Neuronal stem cell (in vitro differentiated cells): Measurements from ENCODE around the gene RAB11FIP5.

Source experiments
- DNase-seq: peaks from one replicate; pipeline ENCODE4 v3.0.0-alpha.2; 2013; ENCODE audit warnings: low spot score
- H2AFZ ChIP-seq: one replicate; pipeline ENCODE4 v1.6.1; 2013; ENCODE audit warnings: mild to moderate bottlenecking, low read length, inconsistent platforms
- H2AK5ac ChIP-seq: 2 replicates; pipeline ENCODE4 v1.6.1; 2013; ENCODE audit warnings: low read depth, mild to moderate bottlenecking, inconsistent platforms, low read length, moderate library complexity, mixed read lengths
- H2BK120ac ChIP-seq: 2 replicates; pipeline ENCODE4 v1.6.1; 2013; ENCODE audit warnings: low read depth, mild to moderate bottlenecking, inconsistent platforms, low read length, moderate library complexity, mixed read lengths
- H2BK12ac ChIP-seq: one replicate; pipeline ENCODE4 v1.6.1; 2013; ENCODE audit warnings: low read length, inconsistent platforms
- H2BK15ac ChIP-seq: 2 replicates; pipeline ENCODE4 v1.6.1; 2013; ENCODE audit warnings: mild to moderate bottlenecking, low read length, inconsistent platforms, mixed read lengths
- H2BK5ac ChIP-seq: one replicate; pipeline ENCODE4 v1.6.1; 2013; ENCODE audit warnings: inconsistent platforms, mild to moderate bottlenecking, low read length, moderate library complexity
- H3K14ac ChIP-seq: one replicate; pipeline ENCODE4 v1.6.1; 2013; ENCODE audit warnings: low read length, inconsistent platforms
- H3K18ac ChIP-seq: 2 replicates; pipeline ENCODE4 v1.6.1; 2013; ENCODE audit warnings: low read length, inconsistent platforms
- H3K23ac ChIP-seq: 2 replicates; pipeline ENCODE4 v1.6.1; 2013; ENCODE audit warnings: low read depth, mild to moderate bottlenecking, mixed read lengths, low read length, inconsistent platforms; ENCODE audit not compliant: poor library complexity
- H3K27ac ChIP-seq: replicated peaks from 3 replicates; pipeline ENCODE4 v1.5.1; 2013; ENCODE audit warnings: low read length, inconsistent platforms
- H3K27me3 ChIP-seq, 3 experiments: 2 replicates each; pipeline ENCODE4 v1.6.1; 2013; ENCODE audit warnings: low read length in 3 of 3, mild to moderate bottlenecking in 2 of 3, inconsistent platforms in 1 of 3, low read depth in 1 of 3, mixed read lengths in 1 of 3, moderate library complexity in 1 of 3; ENCODE audit not compliant: control insufficient read depth in 3 of 3, insufficient read depth in 3 of 3
- H3K36me3 ChIP-seq, 2 donors: replicated peaks in 1 of 2; 2 replicates each; pipeline ENCODE4 v1.6.1; 2013; ENCODE audit warnings: low read length in 2 of 2; ENCODE audit not compliant: control insufficient read depth in 2 of 2, insufficient read depth in 2 of 2
- H3K4ac ChIP-seq: 2 replicates; pipeline ENCODE4 v1.6.1; 2013; ENCODE audit warnings: inconsistent platforms, mild to moderate bottlenecking, low read length, moderate library complexity
- H3K4me1 ChIP-seq, 2 donors: 1 replicate in 1 of 2; 2 replicates in 1 of 2; pipeline ENCODE4 v1.6.1; 2013; ENCODE audit warnings: low read length in 2 of 2, low read depth in 1 of 2; ENCODE audit not compliant: control insufficient read depth in 2 of 2, insufficient read depth in 1 of 2
- H3K4me2 ChIP-seq: one replicate; pipeline ENCODE4 v1.6.1; 2013; ENCODE audit warnings: mild to moderate bottlenecking, low read length, inconsistent platforms; ENCODE audit not compliant: insufficient read depth, poor library complexity, severe bottlenecking
- H3K4me3 ChIP-seq, 2 donors: 2 replicates each; pipeline ENCODE4 v1.5.1; 2013; ENCODE audit warnings: low read length in 2 of 2, mild to moderate bottlenecking in 2 of 2, inconsistent platforms in 1 of 2, moderate library complexity in 1 of 2
- H3K79me1 ChIP-seq: one replicate; pipeline ENCODE4 v1.6.1; 2013; ENCODE audit warnings: low read depth, mild to moderate bottlenecking, inconsistent platforms, low read length, moderate library complexity
- H3K9ac ChIP-seq: one replicate; pipeline ENCODE4 v1.6.1; 2013; ENCODE audit warnings: mild to moderate bottlenecking, low read depth, low read length, inconsistent platforms; ENCODE audit not compliant: poor library complexity
- H3K9me3 ChIP-seq, 2 donors: replicated peaks in 1 of 2; 2 replicates each; pipeline versions ENCODE3 to v1.6.1; 2013; ENCODE audit warnings: low read length in 2 of 2, mild to moderate bottlenecking in 2 of 2, inconsistent platforms in 1 of 2, low read depth in 1 of 2, mixed read lengths in 1 of 2, moderate library complexity in 1 of 2; ENCODE audit not compliant: control insufficient read depth in 2 of 2, insufficient read depth in 1 of 2
- H4K8ac ChIP-seq: one replicate; pipeline ENCODE4 v1.6.1; 2013; ENCODE audit warnings: low read depth, mild to moderate bottlenecking, inconsistent platforms, low read length, moderate library complexity
- H4K91ac ChIP-seq: one replicate; pipeline ENCODE4 v1.6.1; 2013; ENCODE audit warnings: low read length, low read depth, mild to moderate bottlenecking, inconsistent platforms; ENCODE audit not compliant: poor library complexity
- WGBS, 2 donors: extraction: QIAGEN DNeasy Blood & Tissue Kit; methylation state at CpG; one replicate each; pipeline ENCODE4 v1.1.7; 2013; ENCODE audit warnings: missing lambda C conversion rate in 2 of 2, mixed read lengths in 1 of 2; ENCODE audit not compliant: insufficient read length in 2 of 2, insufficient replicate concordance in 1 of 2; ENCODE audit errors: extremely low coverage in 2 of 2; 5-methylcytosine and 5-hydroxymethylcytosine counted together

The RAB11FIP5 gene

DNA sequence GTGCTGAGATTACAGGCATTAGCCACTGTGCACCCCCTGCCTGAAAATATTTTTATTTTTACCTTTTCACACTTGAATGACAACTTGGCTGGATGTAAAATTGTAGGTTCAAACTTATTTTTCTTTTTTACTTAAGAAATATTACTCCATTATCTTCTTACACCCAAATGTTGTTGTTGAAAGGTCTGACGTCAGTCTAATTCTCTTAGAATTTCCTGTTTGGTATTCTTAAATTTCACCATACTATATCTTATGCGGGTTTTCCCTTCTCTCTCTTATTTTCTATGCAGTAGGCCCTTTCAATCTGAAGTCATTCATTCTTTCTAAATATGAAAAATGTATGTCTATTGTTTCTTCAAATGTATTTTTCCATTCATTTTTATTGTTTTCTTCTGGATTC is 29.1 kb upstream of the RAB11FIP5 start:
- Histone ChIP-seq H2BK15ac (no peak overlapping the region), H4K91ac (no peak overlapping the region), H3K36me3 (no peaks in the 10 kb centered on the region), H3K27ac (no peak overlapping the region), H2AFZ (no peak overlapping the region), H3K9me3 (no peaks in the 10 kb centered on the region), H3K23ac (no peak overlapping the region), H4K8ac (no peak overlapping the region), H3K4me1 (no peaks in the 10 kb centered on the region), H3K18ac (no peak overlapping the region), H2BK12ac (no peak overlapping the region), H3K9ac (no peak overlapping the region), H2BK120ac (no peak overlapping the region), H3K4ac (no peak overlapping the region), H3K4me3 (no peak overlapping the region), H2AK5ac (no peak overlapping the region), H2BK5ac (no peak overlapping the region), H3K79me1 (no peaks in the 10 kb centered on the region), H3K27me3 (peaks cover 0 to 24% (median 0%) of the 10 kb centered on the region in 3 experiments), H3K4me2 (no peak overlapping the region), H3K14ac (no peak overlapping the region)
- no peak for DNase-seq
- no CpG with 5 or more reads among the region's 2 CpGs for WGBS, 2 donors

DNA sequence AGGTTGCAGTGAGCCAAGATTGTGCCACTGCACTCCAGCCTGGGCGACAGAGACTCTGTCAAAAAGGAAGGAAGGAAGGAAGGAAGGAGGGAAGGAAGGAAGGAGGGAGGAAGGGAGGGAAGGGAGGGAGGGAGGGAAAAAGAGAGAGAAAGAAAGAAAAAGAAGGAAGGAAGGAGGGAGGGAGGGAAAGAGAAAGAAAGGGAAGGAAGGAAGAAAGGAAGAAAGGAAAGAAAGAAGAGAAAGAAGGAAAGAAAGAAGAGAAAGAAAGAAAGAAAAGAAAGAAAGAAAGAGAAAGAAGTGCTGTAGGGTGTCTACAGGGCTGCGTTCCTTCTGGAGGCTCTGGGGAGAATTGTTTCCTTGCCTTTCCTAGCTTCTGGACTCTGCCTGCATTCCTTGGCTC is 22.5 kb upstream of the RAB11FIP5 start:
- no peak overlapping the region for H3K4me2 ChIP-seq
- H4K91ac ChIP-seq: no peak overlapping the region
- no peak overlapping the region for H3K4ac ChIP-seq
- H3K14ac ChIP-seq: no peak overlapping the region
- H4K8ac ChIP-seq: no peak overlapping the region
- no peak overlapping the region for H3K4me3 ChIP-seq
- no peak overlapping the region for H2BK12ac ChIP-seq
- no peak overlapping the region for H3K27ac ChIP-seq
- DNase-seq: no peak
- H2BK120ac ChIP-seq: no peak overlapping the region
- H3K79me1 ChIP-seq: no peaks in the 10 kb centered on the region
- no peak overlapping the region for H3K9ac ChIP-seq
- peaks cover 0 to 3% (median 0%) of the 10 kb centered on the region in 3 experiments for H3K27me3 ChIP-seq
- H3K4me1 ChIP-seq: no peaks in the 10 kb centered on the region
- H2AK5ac ChIP-seq: no peak overlapping the region
- no peak overlapping the region for H2AFZ ChIP-seq
- no peak overlapping the region for H3K23ac ChIP-seq
- no peak overlapping the region for H2BK15ac ChIP-seq
- no peak overlapping the region for H2BK5ac ChIP-seq
- H3K18ac ChIP-seq: no peak overlapping the region
- H3K36me3 ChIP-seq: no peaks in the 10 kb centered on the region
- WGBS, 2 donors: no CpG with 5 or more reads among the region's 2 CpGs
- H3K9me3 ChIP-seq: no peaks in the 10 kb centered on the region

DNA sequence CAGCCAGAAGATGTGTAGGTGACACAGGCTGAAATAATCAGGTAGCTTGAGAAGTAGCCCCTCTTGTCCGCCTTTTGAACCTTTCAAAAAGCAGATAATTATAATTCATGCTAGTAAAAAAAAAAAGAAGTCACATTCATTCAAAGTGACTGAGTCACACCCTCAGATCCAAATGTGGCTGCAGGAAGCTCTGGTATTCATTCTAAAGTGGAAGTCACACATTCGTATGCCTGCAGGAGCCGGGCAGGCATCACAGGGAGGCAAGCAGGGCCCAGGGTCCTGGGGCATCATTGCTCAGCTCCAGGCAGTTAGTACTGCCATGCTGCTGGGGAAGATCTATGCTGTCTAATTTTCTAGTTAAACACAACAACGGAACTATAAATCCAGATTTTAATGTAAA is 21.7 kb upstream of the RAB11FIP5 start:
- no peaks in the 10 kb centered on the region for H3K9me3 ChIP-seq
- H2AK5ac ChIP-seq: no peak overlapping the region
- H3K9ac ChIP-seq: no peak overlapping the region
- no peak overlapping the region for H3K4ac ChIP-seq
- no peak overlapping the region for H3K4me2 ChIP-seq
- H2BK120ac ChIP-seq: no peak overlapping the region
- no peak overlapping the region for H3K23ac ChIP-seq
- no CpG with 5 or more reads among the region's 4 CpGs for WGBS, 2 donors
- no peak overlapping the region for H4K91ac ChIP-seq
- no peak for DNase-seq
- no peak overlapping the region for H3K18ac ChIP-seq
- H3K79me1 ChIP-seq: no peaks in the 10 kb centered on the region
- peaks cover 0 to 3% (median 0%) of the 10 kb centered on the region in 3 experiments for H3K27me3 ChIP-seq
- H2BK12ac ChIP-seq: no peak overlapping the region
- no peak overlapping the region for H3K4me3 ChIP-seq
- no peaks in the 10 kb centered on the region for H3K4me1 ChIP-seq
- no peaks in the 10 kb centered on the region for H3K36me3 ChIP-seq
- H3K27ac ChIP-seq: no peak overlapping the region
- peak overlapping the region; percentile 63 for H3K14ac ChIP-seq
- no peak overlapping the region for H2BK15ac ChIP-seq
- no peak overlapping the region for H2AFZ ChIP-seq
- H4K8ac ChIP-seq: no peak overlapping the region
- no peak overlapping the region for H2BK5ac ChIP-seq

DNA sequence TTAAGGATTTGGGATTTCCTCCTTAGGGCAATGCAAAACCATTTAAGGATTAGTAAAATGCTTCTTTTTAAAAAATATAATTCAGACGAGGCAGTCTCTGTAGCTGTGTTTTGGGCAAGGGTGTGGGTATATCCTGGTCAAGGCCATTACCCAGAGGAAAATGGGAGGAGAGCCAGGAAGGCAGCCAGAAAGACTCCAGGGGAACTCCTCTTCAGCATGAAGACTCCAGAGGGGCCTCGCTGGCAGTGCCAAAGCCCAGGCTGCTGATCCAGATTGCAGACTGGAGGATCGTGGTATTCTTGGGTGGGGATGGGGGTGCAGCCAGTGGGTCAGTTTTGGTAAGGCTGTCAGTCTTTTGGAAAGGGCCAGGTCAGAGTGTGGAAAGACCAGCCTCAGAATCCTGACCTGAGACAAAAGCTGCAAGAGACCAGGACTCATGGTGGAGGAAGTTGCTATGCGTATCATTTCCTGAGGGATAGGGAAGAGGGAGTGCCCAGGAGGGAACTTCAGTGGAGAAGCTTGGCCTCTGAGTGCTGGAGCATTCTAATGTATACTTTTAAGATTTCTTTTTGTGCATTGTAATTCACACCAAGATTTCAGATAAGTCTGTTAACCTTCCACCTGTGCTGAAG is 20.9 kb upstream of the RAB11FIP5 start:
- Histone ChIP-seq H2BK12ac (no peak overlapping the region), H3K27me3 (peaks cover 0 to 6% (median 0%) of the 10 kb centered on the region in 3 experiments), H2BK5ac (no peak overlapping the region), H3K14ac (no peak overlapping the region), H3K4me2 (no peak overlapping the region), H3K4me3 (no peak overlapping the region), H3K4me1 (no peaks in the 10 kb centered on the region), H4K8ac (no peak overlapping the region), H4K91ac (no peak overlapping the region), H3K4ac (no peak overlapping the region), H3K27ac (no peak overlapping the region), H3K9me3 (no peaks in the 10 kb centered on the region), H3K18ac (peak overlapping the region; percentile 33), H2BK120ac (no peak overlapping the region), H2BK15ac (no peak overlapping the region), H3K79me1 (no peaks in the 10 kb centered on the region), H3K23ac (no peak overlapping the region), H2AK5ac (no peak overlapping the region), H2AFZ (no peak overlapping the region), H3K9ac (no peak overlapping the region), H3K36me3 (no peaks in the 10 kb centered on the region)
- WGBS, 2 donors: no CpG with 5 or more reads among the region's 4 CpGs
- no peak for DNase-seq
